ENCODE results near the gene PMS2.
"Not testable (repeated sequence)": the region's sequence is repeated elsewhere in the genome, so short reads cannot be mapped to it uniquely, and the experiment has no call there.

PMS2 gene

GRCh38 chr7:5931905-5932644 is 76.8 kb downstream of the PMS2 start:
- H3K9ac ChIP-seq (ENCODE audit: low read depth, low read length); H3K27me3 ChIP-seq (ENCODE audit: control insufficient read depth, insufficient read depth, low read length); H3K36me3 ChIP-seq (ENCODE audit: control insufficient read depth, insufficient read depth, low read length); H3K9me3 ChIP-seq (ENCODE audit: control insufficient read depth, insufficient read depth, low read length); H3K4me1 ChIP-seq (ENCODE audit: control insufficient read depth, insufficient read depth, low read length); H3K4me3 ChIP-seq (ENCODE audit: low read depth, low read length): not testable (repeated sequence)

GRCh38 chr7:5931250-5931649 is 77.6 kb downstream of the PMS2 start:
- not testable (repeated sequence) for H3K9ac ChIP-seq (ENCODE audit: low read depth, low read length); H3K36me3 ChIP-seq (ENCODE audit: control insufficient read depth, insufficient read depth, low read length); H3K27me3 ChIP-seq (ENCODE audit: control insufficient read depth, insufficient read depth, low read length); H3K9me3 ChIP-seq (ENCODE audit: control insufficient read depth, insufficient read depth, low read length); H3K4me1 ChIP-seq (ENCODE audit: control insufficient read depth, insufficient read depth, low read length); H3K4me3 ChIP-seq (ENCODE audit: low read depth, low read length)

- not testable (repeated sequence) for H3K9ac ChIP-seq (ENCODE audit: low read depth, low read length); H3K4me3 ChIP-seq (ENCODE audit: low read depth, low read length); H3K9me3 ChIP-seq (ENCODE audit: control insufficient read depth, insufficient read depth, low read length); H3K4me1 ChIP-seq (ENCODE audit: control insufficient read depth, insufficient read depth, low read length); H3K36me3 ChIP-seq (ENCODE audit: control insufficient read depth, insufficient read depth, low read length); H3K27me3 ChIP-seq (ENCODE audit: control insufficient read depth, insufficient read depth, low read length)
Observed at GRCh38 chr7:5930290-5930689, 78.6 kb downstream of the PMS2 start.

GRCh38 chr7:5926263-5926870 is 82.5 kb downstream of the PMS2 start:
- H3K27me3 ChIP-seq (ENCODE audit: control insufficient read depth, insufficient read depth, low read length); H3K9me3 ChIP-seq (ENCODE audit: control insufficient read depth, insufficient read depth, low read length); H3K4me3 ChIP-seq (ENCODE audit: low read depth, low read length); H3K9ac ChIP-seq (ENCODE audit: low read depth, low read length); H3K4me1 ChIP-seq (ENCODE audit: control insufficient read depth, insufficient read depth, low read length); H3K36me3 ChIP-seq (ENCODE audit: control insufficient read depth, insufficient read depth, low read length): not testable (repeated sequence)

GRCh38 chr7:5924630-5925029 is 84.2 kb downstream of the PMS2 start:
- not testable (repeated sequence) for H3K27me3 ChIP-seq (ENCODE audit: control insufficient read depth, insufficient read depth, low read length); H3K36me3 ChIP-seq (ENCODE audit: control insufficient read depth, insufficient read depth, low read length); H3K9me3 ChIP-seq (ENCODE audit: control insufficient read depth, insufficient read depth, low read length); H3K4me3 ChIP-seq (ENCODE audit: low read depth, low read length); H3K9ac ChIP-seq (ENCODE audit: low read depth, low read length); H3K4me1 ChIP-seq (ENCODE audit: control insufficient read depth, insufficient read depth, low read length)

- not testable (repeated sequence) for H3K4me3 ChIP-seq (ENCODE audit: low read depth, low read length); H3K36me3 ChIP-seq (ENCODE audit: control insufficient read depth, insufficient read depth, low read length); H3K9ac ChIP-seq (ENCODE audit: low read depth, low read length); H3K9me3 ChIP-seq (ENCODE audit: control insufficient read depth, insufficient read depth, low read length); H3K27me3 ChIP-seq (ENCODE audit: control insufficient read depth, insufficient read depth, low read length); H3K4me1 ChIP-seq (ENCODE audit: control insufficient read depth, insufficient read depth, low read length)
Observed at GRCh38 chr7:5924180-5924579, 84.7 kb downstream of the PMS2 start.

Measured in iPS-15b (cell line).